ENCODE results near the gene GPR39.

GPR39 gene

DNA sequence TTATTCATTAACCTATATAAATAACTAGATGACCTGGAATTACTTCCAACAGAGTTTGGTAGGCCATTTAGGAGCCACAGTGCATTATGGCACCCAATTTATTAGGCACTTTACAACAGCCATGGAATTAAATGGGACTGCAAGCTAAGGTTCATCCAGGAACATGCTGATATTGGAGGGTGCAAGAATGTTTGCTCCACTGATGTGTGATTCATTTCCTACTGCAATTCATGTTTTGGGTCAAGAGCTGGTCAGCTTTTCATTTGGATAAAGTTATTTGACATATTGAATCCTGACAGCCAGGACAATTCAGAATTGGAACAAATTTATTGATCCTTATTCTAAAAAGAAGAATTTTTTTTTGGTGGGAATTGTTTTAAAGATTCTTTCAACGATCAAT lies 265.2 kb downstream of the GPR39 start:
- DNase-seq: no peak

DNA sequence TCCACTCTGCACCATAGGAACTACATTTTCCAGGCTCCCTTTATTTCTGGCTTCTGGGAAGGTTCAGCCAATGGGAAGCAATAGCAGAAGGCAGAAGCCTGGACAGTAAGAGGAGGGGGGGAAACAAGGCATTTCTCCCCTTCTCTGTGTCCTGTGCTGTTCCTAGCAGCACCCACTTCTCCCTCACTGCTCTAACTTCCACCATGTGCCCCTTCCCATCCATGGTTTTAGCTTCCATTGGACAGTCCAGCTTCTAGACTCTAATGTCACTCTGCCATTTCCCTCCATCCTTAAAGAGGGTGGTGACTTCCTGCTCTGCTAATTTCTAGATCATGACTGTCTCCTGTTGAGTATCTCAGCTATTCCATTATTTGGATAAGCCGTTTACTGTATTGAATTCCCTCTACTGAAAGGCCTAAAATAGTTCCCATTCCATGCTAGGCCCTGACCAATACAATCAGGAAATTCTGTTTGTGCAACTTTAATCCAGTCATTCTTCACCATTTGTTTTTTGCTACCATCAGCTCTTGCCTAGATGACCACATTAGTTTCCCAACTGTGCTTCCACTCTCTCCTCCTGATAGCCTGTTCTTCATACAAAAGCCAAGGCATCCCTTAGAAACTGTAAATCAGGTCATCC lies 274.2 kb downstream of the GPR39 start:
- no peak for DNase-seq

- no peak for DNase-seq
Measured at GRCh38 chr2:132691556-132691955, 275.0 kb downstream of the GPR39 start.

GRCh38 chr2:132692816-132693215 lies 276.2 kb downstream of the GPR39 start:
- DNase-seq: no peak

All from NCI-H446 treated with DMSO at 0.1 percent for 48 hours (cell line).